OCI-LY1 (cell line): ENCODE results near the gene ZNF318.
"Not testable (repeated sequence)": the region's sequence is repeated elsewhere in the genome, so short reads cannot be mapped to it uniquely, and the experiment has no call there.

Experiments used
- H2AFZ ChIP-seq: fragments of 200-600 bp; sonication (generic), shearing (Covaris generic); 2 replicates; pipeline ENCODE4 v1.6.0; 2014; ENCODE audit warnings: antibody characterized with exemption, mild to moderate bottlenecking, low read length
- H3F3A ChIP-seq: fragments of 200-600 bp; sonication (generic), shearing (Covaris generic); 2 replicates; pipeline ENCODE4 v1.6.0; 2014; ENCODE audit warnings: mild to moderate bottlenecking, antibody characterized with exemption, low read length, moderate library complexity; ENCODE audit not compliant: insufficient read depth
- H3K27ac ChIP-seq: fragments of 200-600 bp; sonication (generic); 2 replicates; pipeline ENCODE4 v1.5.1; 2014; ENCODE audit warnings: low read length, mixed run types, mild to moderate bottlenecking, low read depth; ENCODE audit not compliant: poor library complexity, severe bottlenecking
- H3K27me3 ChIP-seq: fragments of 200-600 bp; sonication (generic); 2 replicates; pipeline ENCODE4 v1.6.0; 2014; ENCODE audit warnings: antibody characterized with exemption, mild to moderate bottlenecking, low read length, moderate library complexity; ENCODE audit not compliant: insufficient read depth
- H3K36me3 ChIP-seq: fragments of 200-600 bp; sonication (generic); 2 replicates; pipeline ENCODE4 v1.6.1; 2014; ENCODE audit warnings: mild to moderate bottlenecking, antibody characterized with exemption, low read length, moderate library complexity, mixed read lengths; ENCODE audit not compliant: insufficient read depth
- H3K4me1 ChIP-seq: fragments of 200-600 bp; sonication (generic); 2 replicates; pipeline ENCODE4 v1.5.1; 2014; ENCODE audit warnings: mild to moderate bottlenecking, low read length, moderate library complexity; ENCODE audit not compliant: insufficient read depth, severe bottlenecking
- H3K4me2 ChIP-seq: fragments of 200-600 bp; sonication (generic), shearing (Covaris generic); 2 replicates; pipeline ENCODE4 v1.6.1; 2014; ENCODE audit warnings: low read length
- H3K4me3 ChIP-seq: fragments of 200-600 bp; sonication (generic); 2 replicates; pipeline ENCODE4 v1.5.1; 2014; ENCODE audit warnings: low read length, low read depth, mild to moderate bottlenecking, mixed read lengths; ENCODE audit not compliant: poor library complexity, severe bottlenecking
- H3K79me2 ChIP-seq: fragments of 200-600 bp; shearing (Covaris generic); 2 replicates; pipeline ENCODE4 v1.6.1; 2016; ENCODE audit warnings: mixed run types, low read length, mixed read lengths; ENCODE audit not compliant: insufficient read depth
- H3K9ac ChIP-seq: fragments of 200-600 bp; sonication (generic), shearing (Covaris generic); 2 replicates; pipeline ENCODE4 v1.6.1; 2014; ENCODE audit warnings: mild to moderate bottlenecking, low read length, mixed read lengths
- H3K9me2 ChIP-seq: fragments of 200-600 bp; sonication (generic), shearing (Covaris generic); 2 replicates; pipeline ENCODE4 v1.6.1; 2014; ENCODE audit warnings: low read depth, mild to moderate bottlenecking, low read length, mixed read lengths
- H3K9me3 ChIP-seq: fragments of 200-600 bp; shearing (Covaris generic); 2 replicates; pipeline ENCODE4 v1.6.1; 2014; ENCODE audit warnings: low read length, mixed read lengths
- H4K20me1 ChIP-seq: fragments of 200-600 bp; sonication (generic), shearing (Covaris generic); 2 replicates; pipeline ENCODE4 v1.6.0; 2016; ENCODE audit warnings: mild to moderate bottlenecking, low read length; ENCODE audit not compliant: insufficient read depth
- CTCF ChIP-seq: fragments of 200-600 bp; sonication (generic), shearing (Covaris generic); IDR thresholded peaks from 2 replicates; pipeline ENCODE4 v1.5.1; 2017; ENCODE audit warnings: mild to moderate bottlenecking, antibody characterized with exemption, low read length, moderate library complexity, mixed read lengths
- EZH2 ChIP-seq: fragments of 200-600 bp; sonication (generic), shearing (Covaris generic); IDR thresholded peaks from 2 replicates; pipeline ENCODE4 v1.8.0; 2017; ENCODE audit warnings: borderline replicate concordance, mixed run types, mild to moderate bottlenecking, antibody characterized with exemption, low read length, moderate library complexity, mixed read lengths

Gene ZNF318

GRCh38 chr6:43369174-43370002 is at the start of gene ZNF318:
Gene ZNF318 (minus strand): TSS chr6:43369647. CDS start chr6:43369365, 282 bp downstream.
- peak within 1 kb of the TSS; percentile 79 for H2AFZ ChIP-seq
- TF ChIP-seq EZH2 (no peak), CTCF (no peak)
- peak within 1 kb of the TSS; percentile 88 for H3K9ac ChIP-seq
- no peaks in the 10 kb centered on the region for H4K20me1 ChIP-seq
- H3K27ac ChIP-seq, result peak within 1 kb of the TSS; percentile 70
- H3K36me3 ChIP-seq, result peaks cover 13% of the 10 kb centered on the region
- no peaks in the 10 kb centered on the region for H3F3A ChIP-seq
- peak within 1 kb of the TSS; percentile 90 for H3K4me3 ChIP-seq
- no peaks in the 10 kb centered on the region for H3K9me3 ChIP-seq
- no peaks in the 10 kb centered on the region for H3K27me3 ChIP-seq
- H3K4me1 ChIP-seq, result peaks cover 37% of the 10 kb centered on the region
- H3K9me2 ChIP-seq, result no peaks in the 10 kb centered on the region
- H3K79me2 ChIP-seq, result no peaks in the 10 kb centered on the region
- H3K4me2 ChIP-seq, result peak within 1 kb of the TSS; percentile 95

GRCh38 chr6:43416935-43417334 is 47.5 kb upstream of the ZNF318 start:
- Histone ChIP-seq H3K9me2 (no peaks in the 10 kb centered on the region), H3K4me1 (no peaks in the 10 kb centered on the region), H3K36me3 (no peaks in the 10 kb centered on the region), H3K79me2 (no peaks in the 10 kb centered on the region), H3K9ac (no peak overlapping the region), H3F3A (no peaks in the 10 kb centered on the region), H2AFZ (no peak overlapping the region), H3K4me3 (no peak overlapping the region), H4K20me1 (no peaks in the 10 kb centered on the region), H3K9me3 (no peaks in the 10 kb centered on the region), H3K27ac (no peak overlapping the region), H3K27me3 (peaks cover 6% of the 10 kb centered on the region; the same call in 1 of the 2 replicates), H3K4me2 (no peak overlapping the region)
- TF ChIP-seq CTCF, result no peak
- no peak for TF ChIP-seq EZH2

- H3K9me3 ChIP-seq, H2AFZ ChIP-seq, H3K27me3 ChIP-seq, H3K4me1 ChIP-seq, H4K20me1 ChIP-seq, H3F3A ChIP-seq, H3K27ac ChIP-seq, H3K9ac ChIP-seq, H3K79me2 ChIP-seq, H3K9me2 ChIP-seq, H3K4me2 ChIP-seq, H3K36me3 ChIP-seq, H3K4me3 ChIP-seq: not testable (repeated sequence)
Observed at GRCh38 chr6:43415275-43415674, 45.8 kb upstream of the ZNF318 start.

- Histone ChIP-seq H3K36me3 (no peaks in the 10 kb centered on the region), H3K4me3 (no peak overlapping the region), H4K20me1 (no peaks in the 10 kb centered on the region), H3K9me2 (no peaks in the 10 kb centered on the region), H2AFZ (no peak overlapping the region), H3K27me3 (peaks cover 6% of the 10 kb centered on the region; the same call in 1 of the 2 replicates), H3K4me2 (no peak overlapping the region), H3K27ac (no peak overlapping the region), H3K9ac (no peak overlapping the region), H3K9me3 (no peaks in the 10 kb centered on the region), H3K79me2 (no peaks in the 10 kb centered on the region), H3K4me1 (no peaks in the 10 kb centered on the region), H3F3A (no peaks in the 10 kb centered on the region)
- TF ChIP-seq EZH2 (no peak), CTCF (no peak)
Observed at GRCh38 chr6:43413002-43413401, 43.6 kb upstream of the ZNF318 start.
